ENCODE measurements around the gene MDH1. TPM values are rescaled to one million over a fixed set of nuclear protein-coding genes. Genes with fewer than 3 reads are reported as not detected.

MDH1 gene
- total RNA-seq, 1 donor: 189 TPM

- no peak for TF ChIP-seq CTCF (IDR thresholded peaks at IDR 0.05; ENCODE audit: insufficient read depth, low read depth, low read length)
- no peak overlapping the region for H3K4me3 ChIP-seq (ENCODE audit: low read depth, low read length)
- DNase-seq (ENCODE audit: low read depth): no peak
Observed at GRCh38 chr2:63632382-63632781, 43.6 kb downstream of the MDH1 start.

- no peak for TF ChIP-seq CTCF (IDR thresholded peaks at IDR 0.05; ENCODE audit: insufficient read depth, low read depth, low read length)
- no peak for DNase-seq (ENCODE audit: low read depth)
- H3K4me3 ChIP-seq (ENCODE audit: low read depth, low read length): no peak overlapping the region
Observed at GRCh38 chr2:63639344-63639743, 50.6 kb downstream of the MDH1 start.

GRCh38 chr2:63642946-63643345 is 54.2 kb downstream of the MDH1 start:
- no peak overlapping the region for H3K4me3 ChIP-seq (ENCODE audit: low read depth, low read length)
- DNase-seq (ENCODE audit: low read depth): no peak
- TF ChIP-seq CTCF (IDR thresholded peaks at IDR 0.05; ENCODE audit: insufficient read depth, low read depth, low read length): no peak

- DNase-seq (ENCODE audit: low read depth): no peak
- H3K4me3 ChIP-seq (ENCODE audit: low read depth, low read length): no peak overlapping the region
- TF ChIP-seq CTCF (IDR thresholded peaks at IDR 0.05; ENCODE audit: insufficient read depth, low read depth, low read length): no peak
Observed at GRCh38 chr2:63643486-63643885, 54.7 kb downstream of the MDH1 start.

- no peak for TF ChIP-seq CTCF (IDR thresholded peaks at IDR 0.05; ENCODE audit: insufficient read depth, low read depth, low read length)
- no peak for DNase-seq (ENCODE audit: low read depth)
- H3K4me3 ChIP-seq (ENCODE audit: low read depth, low read length): no peak overlapping the region
Observed at GRCh38 chr2:63648632-63649031, 59.9 kb downstream of the MDH1 start.

- DNase-seq (ENCODE audit: low read depth): no peak
- H3K4me3 ChIP-seq (ENCODE audit: low read depth, low read length): no peak overlapping the region
- TF ChIP-seq CTCF (IDR thresholded peaks at IDR 0.05; ENCODE audit: insufficient read depth, low read depth, low read length): no peak
Observed at GRCh38 chr2:63649829-63650228, 61.1 kb downstream of the MDH1 start.

GRCh38 chr2:63650756-63651155 is 62.0 kb downstream of the MDH1 start:
- no peak for DNase-seq (ENCODE audit: low read depth)
- no peak for TF ChIP-seq CTCF (IDR thresholded peaks at IDR 0.05; ENCODE audit: insufficient read depth, low read depth, low read length)
- H3K4me3 ChIP-seq (ENCODE audit: low read depth, low read length): no peak overlapping the region

Measured in fibroblast of villous mesenchyme (primary cell).